GM20000 (cell line): ENCODE data around the gene GRB10.

Source experiments
- DNase-seq: peaks from one replicate; pipeline ENCODE4 v3.0.0; 2012; ENCODE audit warnings: low spot score
- CTCF ChIP-seq: IDR thresholded peaks from 2 replicates; pipeline ENCODE4 v1.5.1; 2012; ENCODE audit warnings: mild to moderate bottlenecking, control low read depth; ENCODE audit errors: extremely low read depth, missing control alignments

The GRB10 gene

GRCh38 chr7:50682573-50682972, 100.1 kb downstream of the GRB10 start:
- no peak for TF ChIP-seq CTCF
- no peak for DNase-seq

GRCh38 chr7:50682079-50682478, 100.6 kb downstream of the GRB10 start:
- DNase-seq: no peak
- no peak for TF ChIP-seq CTCF

GRCh38 chr7:50681432-50682045, 101.2 kb downstream of the GRB10 start:
- no peak for DNase-seq
- TF ChIP-seq CTCF: no peak

- peak; percentile 47 for DNase-seq
- TF ChIP-seq CTCF: no peak
Observed at GRCh38 chr7:50679218-50680007, 103.3 kb downstream of the GRB10 start.

- TF ChIP-seq CTCF: no peak
- no peak for DNase-seq
Observed at GRCh38 chr7:50678586-50678985, 104.1 kb downstream of the GRB10 start.

GRCh38 chr7:50677638-50677996, 105.1 kb downstream of the GRB10 start:
- TF ChIP-seq CTCF: no peak
- DNase-seq: no peak

GRCh38 chr7:50676740-50677637, 105.7 kb downstream of the GRB10 start:
- TF ChIP-seq CTCF: no peak
- DNase-seq: no peak
